Mesothelial cell of epicardium (in vitro differentiated cells): Measurements from ENCODE around the gene CAPG. TPM values are rescaled to one million over a fixed set of nuclear protein-coding genes. Genes with fewer than 3 reads are reported as not detected.

Experiments used
- DNase-seq, 2 experiments: peaks; one replicate each; pipeline ENCODE4 v3.0.0; 2021; ENCODE audit warnings: low spot score in 2 of 2; ENCODE audit not compliant: unreplicated experiment in 2 of 2
- H3K27ac Mint-ChIP-seq: 2 replicates; pipeline ENCODE4 v1.8.0; 2021; ENCODE audit warnings: mixed read lengths
- H3K27me3 Mint-ChIP-seq: 2 replicates; pipeline ENCODE4 v1.8.0; 2021; ENCODE audit warnings: low read depth, mixed read lengths
- H3K36me3 Mint-ChIP-seq: 2 replicates; pipeline ENCODE4 v1.8.0; 2021; ENCODE audit warnings: mixed read lengths
- H3K4me1 Mint-ChIP-seq: 2 replicates; pipeline ENCODE4 v1.8.0; 2021; ENCODE audit warnings: mixed read lengths
- H3K4me3 Mint-ChIP-seq: 2 replicates; pipeline ENCODE4 v1.8.0; 2021; ENCODE audit warnings: mild to moderate bottlenecking, moderate library complexity, mixed read lengths
- H3K9me3 Mint-ChIP-seq: 2 replicates; pipeline ENCODE4 v1.8.0; 2021; ENCODE audit warnings: mixed read lengths
- CTCF ChIP-seq: fragments of 200-600 bp; sonication (generic); IDR thresholded peaks from one replicate; pipeline ENCODE4 v1.5.0; 2021; ENCODE audit warnings: antibody characterized with exemption; ENCODE audit not compliant: unreplicated experiment
- total RNA-seq: library from RNA; stranded (reverse); gene quantifications from 3 replicates; pipeline ENCODE4 v1.2.1, GENCODE V29; 2021

The CAPG gene
- total RNA-seq, 1 donor from 2014 or later, result 86.3 TPM

- Mint-ChIP-seq H3K27me3 (no peaks in the 10 kb centered on the region), H3K9me3 (no peaks in the 10 kb centered on the region), H3K4me1 (peaks cover 2% of the 10 kb centered on the region), H3K4me3 (no peak overlapping the region), H3K36me3 (no peaks in the 10 kb centered on the region), H3K27ac (no peak overlapping the region)
- TF ChIP-seq CTCF, result no peak
- no peak for DNase-seq
These were observed 37.0 kb upstream of the CAPG start for GRCh38 chr2:85447222-85447585.

GRCh38 chr2:85446296-85447221 is 36.4 kb upstream of the CAPG start:
- DNase-seq, result no peak
- H3K36me3 Mint-ChIP-seq, result no peaks in the 10 kb centered on the region
- peaks cover 2% of the 10 kb centered on the region for H3K4me1 Mint-ChIP-seq
- H3K27ac Mint-ChIP-seq, result no peak overlapping the region
- H3K9me3 Mint-ChIP-seq, result no peaks in the 10 kb centered on the region
- no peak overlapping the region for H3K4me3 Mint-ChIP-seq
- H3K27me3 Mint-ChIP-seq, result no peaks in the 10 kb centered on the region
- TF ChIP-seq CTCF, result no peak

- Mint-ChIP-seq H3K4me3 (no peak overlapping the region), H3K4me1 (peaks cover 2% of the 10 kb centered on the region), H3K9me3 (no peaks in the 10 kb centered on the region), H3K27ac (no peak overlapping the region), H3K36me3 (no peaks in the 10 kb centered on the region), H3K27me3 (no peaks in the 10 kb centered on the region)
- no peak for DNase-seq
- no peak for TF ChIP-seq CTCF
These were observed 35.4 kb upstream of the CAPG start for GRCh38 chr2:85445316-85446295.

- DNase-seq, result no peak
- Mint-ChIP-seq H3K4me1 (peaks cover 2% of the 10 kb centered on the region), H3K9me3 (no peaks in the 10 kb centered on the region), H3K27me3 (no peaks in the 10 kb centered on the region), H3K36me3 (no peaks in the 10 kb centered on the region), H3K4me3 (no peak overlapping the region), H3K27ac (no peak overlapping the region)
- TF ChIP-seq CTCF, result no peak
These were observed 34.5 kb upstream of the CAPG start for GRCh38 chr2:85444629-85445172.

- peaks cover 19% of the 10 kb centered on the region for H3K4me1 Mint-ChIP-seq
- no peak for DNase-seq
- no peaks in the 10 kb centered on the region for H3K36me3 Mint-ChIP-seq
- H3K27ac Mint-ChIP-seq, result no peak overlapping the region
- H3K27me3 Mint-ChIP-seq, result no peaks in the 10 kb centered on the region
- H3K9me3 Mint-ChIP-seq, result no peaks in the 10 kb centered on the region
- H3K4me3 Mint-ChIP-seq, result no peak overlapping the region
- TF ChIP-seq CTCF, result no peak
These were observed 31.7 kb upstream of the CAPG start for GRCh38 chr2:85441864-85442263.
